NCI-H748 treated with DMSO at 0.1 percent for 48 hours (cell line): ENCODE measurements around the gene IMPA2.
A peak's percentile ranks its signal among the peaks of the same experiment; 100 is the strongest.
"Not testable (repeated sequence)": the region's sequence is repeated elsewhere in the genome, so short reads cannot be mapped to it uniquely, and the experiment has no call there.

ENCODE experiments used
- DNase-seq: peaks from one replicate; lab custom pipeline; 2025; lab: John Stamatoyannopoulos, UW

The IMPA2 gene

GRCh38 chr18:12029786-12030584 lies 48.7 kb downstream of the IMPA2 start:
- DNase-seq, result no peak

GRCh38 chr18:12030670-12031069 lies 49.4 kb downstream of the IMPA2 start:
- DNase-seq, result no peak

GRCh38 chr18:12031181-12031580 lies 49.9 kb downstream of the IMPA2 start:
- DNase-seq, result no peak

GRCh38 chr18:12031846-12032245 lies 50.5 kb downstream of the IMPA2 start:
- no peak for DNase-seq

- no peak for DNase-seq
These were observed 51.7 kb downstream of the IMPA2 start for GRCh38 chr18:12032786-12033642.

- no peak for DNase-seq
These were observed 52.3 kb downstream of the IMPA2 start for GRCh38 chr18:12033643-12034025.

GRCh38 chr18:12034241-12035100 lies 53.2 kb downstream of the IMPA2 start:
- DNase-seq, result no peak

- no peak for DNase-seq
These were observed 54.2 kb downstream of the IMPA2 start for GRCh38 chr18:12035481-12035880.

- no peak for DNase-seq
These were observed 55.0 kb downstream of the IMPA2 start for GRCh38 chr18:12036201-12036751.

- no peak for DNase-seq
These were observed 56.9 kb downstream of the IMPA2 start for GRCh38 chr18:12038082-12038638.

GRCh38 chr18:12038639-12039539 lies 57.6 kb downstream of the IMPA2 start:
- DNase-seq, result peak; percentile 56

GRCh38 chr18:12039540-12039930 lies 58.2 kb downstream of the IMPA2 start:
- DNase-seq, result not testable (repeated sequence)

- no peak for DNase-seq
These were observed 60.3 kb downstream of the IMPA2 start for GRCh38 chr18:12041561-12041960.

- DNase-seq, result no peak
These were observed 62.5 kb downstream of the IMPA2 start for GRCh38 chr18:12043811-12044210.

GRCh38 chr18:12044591-12044990 lies 63.3 kb downstream of the IMPA2 start:
- DNase-seq, result no peak

- DNase-seq, result no peak
These were observed 64.9 kb downstream of the IMPA2 start for GRCh38 chr18:12046046-12046750.

GRCh38 chr18:12046751-12047335 lies 65.5 kb downstream of the IMPA2 start:
- no peak for DNase-seq

- DNase-seq, result no peak
These were observed 66.9 kb downstream of the IMPA2 start for GRCh38 chr18:12048010-12048826.

GRCh38 chr18:12048827-12049175 lies 67.5 kb downstream of the IMPA2 start:
- DNase-seq, result no peak
